H1 (cell line): ENCODE measurements around the gene SPAG4. TPM values are rescaled to one million over a fixed set of nuclear protein-coding genes. Genes with fewer than 3 reads are reported as not detected.

Source experiments
- BACH1 ChIP-seq: IDR thresholded peaks from 2 replicates; pipeline ENCODE4 v1.6.1; 2012; ENCODE audit warnings: low read length, improper control_type of control experiment
- CEBPB ChIP-seq: IDR thresholded peaks from 2 replicates; pipeline ENCODE4 v1.6.1; 2012; ENCODE audit warnings: low read depth, low read length
- CTCF ChIP-seq, 3 experiments: IDR thresholded peaks; 1 replicate in 2 of 3; 2 replicates in 1 of 3; pipeline versions ENCODE4 v1.5.1 to v1.6.1; 2011; ENCODE audit warnings: low read length in 3 of 3, mild to moderate bottlenecking in 3 of 3, inconsistent platforms in 2 of 3, low read depth in 1 of 3, moderate library complexity in 1 of 3; ENCODE audit not compliant: insufficient read depth in 1 of 3; ENCODE audit errors: control extremely low read depth in 1 of 3
- GABPA ChIP-seq: IDR thresholded peaks from 2 replicates; pipeline ENCODE4 v1.6.1; 2011; ENCODE audit warnings: mild to moderate bottlenecking, low read length, moderate library complexity, borderline replicate concordance; ENCODE audit not compliant: insufficient read depth
- HDAC2 ChIP-seq, 2 experiments: fragments of 300-600 bp in 1 of 2; sonication (generic) in 1 of 2; IDR thresholded peaks; 2 replicates each; pipeline ENCODE4 v1.6.1; 2011 to 2012; ENCODE audit warnings: low read depth in 2 of 2, low read length in 2 of 2, mild to moderate bottlenecking in 2 of 2, moderate library complexity in 2 of 2, borderline replicate concordance in 1 of 2, inconsistent platforms in 1 of 2
- JUND ChIP-seq: IDR thresholded peaks from 2 replicates; pipeline ENCODE4 v1.6.1; 2011; ENCODE audit warnings: mild to moderate bottlenecking, improper control_type of control experiment, low read length
- KDM1A ChIP-seq: fragments of 200-600, 300-600 bp; sonication (generic); IDR thresholded peaks from 2 replicates; pipeline ENCODE4 v1.7.1; 2016; ENCODE audit warnings: mild to moderate bottlenecking, low read length, borderline replicate concordance
- POU5F1 ChIP-seq: IDR thresholded peaks from 2 replicates; pipeline ENCODE4 v1.6.1; 2011; ENCODE audit warnings: low read depth, mild to moderate bottlenecking, low read length, moderate library complexity
- RBBP5 ChIP-seq: IDR thresholded peaks from 2 replicates; pipeline ENCODE4 v1.7.1; 2012; ENCODE audit warnings: low read depth, mild to moderate bottlenecking, inconsistent platforms, low read length, moderate library complexity, borderline replicate concordance
- RFX5 ChIP-seq: IDR thresholded peaks from 2 replicates; pipeline ENCODE4 v1.6.1; 2011; ENCODE audit warnings: low read depth, low read length, improper control_type of control experiment, borderline replicate concordance
- RNF2 ChIP-seq: fragments of 200-900, 300-1000 bp; sonication (generic); IDR thresholded peaks from 2 replicates; pipeline ENCODE4 v1.7.1; 2016; ENCODE audit warnings: borderline replicate concordance, low read depth, mild to moderate bottlenecking, antibody characterized with exemption, low read length; ENCODE audit not compliant: poor library complexity, severe bottlenecking; ENCODE audit errors: missing control alignments
- SIN3A ChIP-seq, 2 experiments: IDR thresholded peaks in 1 of 2; conservative IDR thresholded peaks in 1 of 2; 2 replicates each; pipeline ENCODE4 v1.6.1; 2011 to 2012; ENCODE audit warnings: low read length in 2 of 2, improper control_type of control experiment in 1 of 2, low read depth in 1 of 2, mild to moderate bottlenecking in 1 of 2
- SIX5 ChIP-seq: IDR thresholded peaks from 2 replicates; pipeline ENCODE4 v1.6.1; 2011; ENCODE audit warnings: mild to moderate bottlenecking, low read depth, low read length
- SRF ChIP-seq: IDR thresholded peaks from 2 replicates; pipeline ENCODE4 v1.6.1; 2011; ENCODE audit warnings: mild to moderate bottlenecking, low read depth, low read length, moderate library complexity
- TEAD4 ChIP-seq: IDR thresholded peaks from 2 replicates; pipeline ENCODE4 v1.6.1; 2012; ENCODE audit warnings: low read depth, low read length, inconsistent platforms, mixed read lengths
- polyA plus RNA-seq, 7 experiments: library from polyadenylated mRNA; depleted of rRNA in 3 of 7; stranded (reverse) in 5 of 7; unstranded in 2 of 7; fragments of >200 nt in 5 of 7; fragments of 200-250 nt in 2 of 7; gene quantifications; 1 replicate in 5 of 7; 2 replicates in 1 of 7; 4 replicates in 1 of 7; pipeline versions ENCODE4 v1.2.1 to v1.2.3, GENCODE V29; 2011 to 2013; ENCODE audit warnings: missing spikeins in 2 of 7, mixed read lengths in 2 of 7
- total RNA-seq: library from RNA; stranded (reverse); fragmentation: NEBNext Ultra II Directional; extraction: Animal tissue kit (Norgen Biotek cat#: 25700); gene quantifications from 2 replicates; pipeline ENCODE4 v1.2.1, GENCODE V29; 2021

Gene SPAG4
- total and polyA plus RNA-seq, 2 of the 8 experiments (the other 6 are each of a cell fraction or from before 2014, with no cell fraction given), result 2.4 to 6.0 TPM

DNA sequence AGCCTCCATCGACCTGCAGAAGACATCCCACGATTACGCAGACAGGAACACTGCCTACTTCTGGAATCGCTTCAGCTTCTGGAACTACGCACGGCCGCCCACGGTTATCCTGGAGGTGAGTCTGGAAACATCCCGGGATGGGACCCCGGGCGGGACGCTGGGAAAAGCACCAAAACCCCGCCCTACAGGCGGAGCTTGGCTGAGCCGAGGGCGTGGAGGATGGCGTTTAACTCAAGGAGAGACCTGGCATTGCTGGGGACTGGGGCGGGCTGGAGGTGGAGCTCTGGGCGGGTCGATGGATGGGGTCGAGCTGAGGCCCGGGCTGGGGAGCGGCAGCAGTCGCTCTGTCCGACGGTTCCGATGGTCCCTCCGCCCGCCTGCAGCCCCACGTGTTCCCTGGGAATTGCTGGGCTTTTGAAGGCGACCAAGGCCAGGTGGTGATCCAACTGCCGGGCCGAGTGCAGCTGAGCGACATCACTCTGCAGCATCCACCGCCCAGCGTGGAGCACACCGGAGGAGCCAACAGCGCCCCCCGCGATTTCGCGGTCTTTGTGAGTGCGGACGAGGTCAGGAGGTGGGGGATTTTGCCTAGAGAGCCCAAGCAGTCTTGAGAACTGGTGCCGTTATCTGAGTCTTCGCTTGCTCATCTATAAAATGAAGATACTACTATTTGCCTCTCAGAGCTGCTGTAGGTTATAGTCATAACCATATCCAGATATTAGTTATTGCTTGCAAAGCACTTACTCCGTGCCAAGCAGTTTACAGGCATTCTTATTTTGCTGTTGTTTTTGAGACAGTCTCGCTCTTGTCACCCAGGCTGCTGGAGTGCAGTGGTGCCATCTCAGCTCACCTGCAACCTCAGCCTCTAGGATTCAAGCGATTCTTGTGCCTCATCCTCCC is 3.8 kb downstream of the SPAG4 start (continued):
- TF ChIP-seq SRF, result no peak
- peak in 1 of 2 experiments; percentile 77; a peak in 2 of 4 replicates for TF ChIP-seq SIN3A (conservative IDR thresholded peaks at IDR 0.05 in 1 of 2, IDR thresholded peaks at IDR 0.05 in 1 of 2; ENCODE audit: low read depth in 1 of 2, low read length in 2 of 2)
- TF ChIP-seq BACH1, result no peak
- TF ChIP-seq TEAD4, result no peak
- peak in 1 of 2 experiments; percentile 86; a peak in 1 of 4 replicates for TF ChIP-seq HDAC2 (IDR thresholded peaks at IDR 0.05; ENCODE audit: borderline replicate concordance in 1 of 2, low read depth in 2 of 2, low read length in 2 of 2)
- TF ChIP-seq CTCF (IDR thresholded peaks at IDR 0.05; ENCODE audit: control extremely low read depth in 1 of 3, insufficient read depth in 1 of 3, low read depth in 1 of 3, low read length in 3 of 3), result peak; percentile 64 to 79 (median 71)
- TF ChIP-seq POU5F1, result no peak
- no peak for TF ChIP-seq JUND
- TF ChIP-seq RBBP5, result peak; percentile 66; the same call in 1 of the 2 replicates
- TF ChIP-seq RNF2, result no peak
- TF ChIP-seq KDM1A, result no peak
- TF ChIP-seq GABPA, result no peak
- TF ChIP-seq RFX5, result no peak
- TF ChIP-seq CEBPB, result no peak
- no peak for TF ChIP-seq SIX5
